Hindlimb muscle (tissue), 1 donor: ENCODE measurements around the gene S100A16. TPM values are rescaled to one million over a fixed set of nuclear protein-coding genes. Genes with fewer than 3 reads are reported as not detected.
"Not testable (repeated sequence)": the region's sequence is repeated elsewhere in the genome, so short reads cannot be mapped to it uniquely, and the experiment has no call there.

Experiments used
- DNase-seq: peaks from one replicate; pipeline ENCODE4 v3.0.0-alpha.2; 2013
- polyA plus RNA-seq: library from polyadenylated mRNA; unstranded; fragments of 120-200 nt; gene quantifications from one replicate; pipeline ENCODE4 v1.2.1, GENCODE V29; 2013; ENCODE audit not compliant: insufficient read length

Gene S100A16
- polyA plus RNA-seq, 1 donor: 54.7 TPM

GRCh38 chr1:153615406-153615805, 2.5 kb upstream of the S100A16 start:
- no peak for DNase-seq

DNA sequence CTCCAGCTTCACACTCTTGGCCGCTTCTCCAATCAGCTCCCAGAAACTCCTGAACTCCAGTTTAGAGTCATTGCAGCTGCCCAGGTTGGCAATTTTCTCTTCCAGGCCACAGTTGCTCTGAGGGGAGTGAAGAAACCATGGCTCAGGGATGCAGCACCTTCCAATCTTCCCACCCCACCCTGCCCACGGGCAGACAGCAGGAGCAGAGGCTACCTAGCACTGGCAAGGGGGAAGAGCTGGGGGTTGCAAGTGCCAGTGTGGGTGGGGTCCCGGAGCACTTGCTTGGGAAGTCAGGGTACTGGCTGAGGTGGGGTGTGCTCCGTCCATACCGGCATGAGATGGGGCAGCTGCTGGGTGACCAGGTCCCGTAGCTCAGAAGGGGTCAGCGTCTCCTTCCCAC, 2.0 kb upstream of the S100A16 start:
- DNase-seq: no peak

DNA sequence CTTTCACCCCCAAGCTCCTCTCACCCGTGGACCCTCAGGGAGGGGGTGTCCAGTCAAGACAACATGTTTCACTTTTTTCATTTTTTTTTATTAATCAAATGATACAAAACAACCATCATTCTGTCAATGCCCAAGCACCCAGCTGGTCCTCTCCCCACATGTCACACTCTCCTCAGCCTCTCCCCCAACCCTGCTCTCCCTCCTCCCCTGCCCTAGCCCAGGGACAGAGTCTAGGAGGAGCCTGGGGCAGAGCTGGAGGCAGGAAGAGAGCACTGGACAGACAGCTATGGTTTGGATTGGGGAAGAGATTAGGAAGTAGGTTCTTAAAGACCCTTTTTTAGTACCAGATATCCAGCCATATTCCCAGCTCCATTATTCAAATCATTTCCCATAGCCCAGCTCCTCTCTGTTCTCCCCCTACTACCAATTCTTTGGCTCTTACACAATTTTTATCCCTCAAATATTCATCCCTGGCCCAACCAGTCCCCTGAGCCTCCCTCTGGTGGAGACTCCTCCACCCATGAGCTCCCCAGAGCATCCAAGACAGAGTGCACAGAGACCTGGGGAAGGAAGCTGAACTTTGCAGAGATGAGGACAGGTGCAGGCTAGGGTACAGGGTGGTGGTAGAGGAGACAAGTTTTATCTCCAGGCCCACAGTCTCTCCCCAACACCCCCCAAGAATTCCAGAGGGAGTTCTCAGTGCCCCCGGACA, 1.4 kb upstream of the S100A16 start:
- no peak for DNase-seq

DNA sequence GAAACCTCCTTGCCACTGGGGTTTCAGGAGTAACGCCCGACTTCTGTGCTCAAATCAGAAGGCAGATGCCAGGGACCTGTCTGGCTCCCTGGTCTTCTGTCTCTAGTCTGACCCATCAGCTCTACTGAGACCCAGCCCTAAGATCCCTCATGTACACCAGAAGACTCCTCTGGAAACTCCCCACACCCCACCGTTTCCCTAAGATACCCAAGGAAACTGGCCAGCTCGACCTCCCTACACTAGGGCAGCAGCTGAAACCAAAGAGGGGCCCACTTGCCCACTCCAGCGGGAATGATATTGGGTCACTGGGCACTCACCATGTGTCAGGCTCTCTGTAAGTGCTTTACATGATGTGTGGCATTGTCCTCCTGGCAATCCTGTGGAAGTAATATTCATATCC, 469 bp upstream of the S100A16 start:
- DNase-seq: no peak

DNA sequence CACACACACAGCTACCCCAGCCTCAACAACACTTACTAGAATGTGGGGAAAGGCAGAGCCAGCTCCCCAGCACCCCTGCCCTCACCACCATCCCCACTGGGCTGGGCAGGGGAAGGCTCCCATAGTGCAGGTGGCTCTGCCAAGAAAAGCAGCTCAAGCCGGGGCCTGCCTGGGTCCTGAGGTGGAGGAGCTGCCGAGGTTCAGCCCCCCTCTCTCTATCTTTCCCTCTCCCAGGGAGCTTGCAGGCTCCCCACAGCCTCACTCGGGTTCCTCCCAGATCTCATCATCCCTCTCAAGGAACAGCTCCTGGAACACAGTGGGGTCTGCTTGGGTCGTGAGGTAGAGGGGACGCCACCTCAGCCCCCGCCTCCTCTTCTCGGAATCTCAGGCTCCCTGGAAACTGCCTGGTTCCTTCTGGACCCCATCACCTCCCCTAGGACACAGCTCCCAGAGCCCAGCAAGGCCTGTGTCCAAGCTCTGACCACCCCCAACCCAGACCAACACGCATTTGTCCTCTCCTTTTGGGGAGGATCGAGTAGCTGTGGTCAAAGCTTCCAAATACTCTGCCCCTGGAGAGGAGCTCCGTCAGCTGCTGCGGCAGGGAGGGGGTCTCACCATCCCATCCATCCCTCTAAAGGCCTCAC, 704 bp downstream of the S100A16 start:
- no peak for DNase-seq

GRCh38 chr1:153611356-153611755, 1.6 kb downstream of the S100A16 start:
- DNase-seq: no peak

DNA sequence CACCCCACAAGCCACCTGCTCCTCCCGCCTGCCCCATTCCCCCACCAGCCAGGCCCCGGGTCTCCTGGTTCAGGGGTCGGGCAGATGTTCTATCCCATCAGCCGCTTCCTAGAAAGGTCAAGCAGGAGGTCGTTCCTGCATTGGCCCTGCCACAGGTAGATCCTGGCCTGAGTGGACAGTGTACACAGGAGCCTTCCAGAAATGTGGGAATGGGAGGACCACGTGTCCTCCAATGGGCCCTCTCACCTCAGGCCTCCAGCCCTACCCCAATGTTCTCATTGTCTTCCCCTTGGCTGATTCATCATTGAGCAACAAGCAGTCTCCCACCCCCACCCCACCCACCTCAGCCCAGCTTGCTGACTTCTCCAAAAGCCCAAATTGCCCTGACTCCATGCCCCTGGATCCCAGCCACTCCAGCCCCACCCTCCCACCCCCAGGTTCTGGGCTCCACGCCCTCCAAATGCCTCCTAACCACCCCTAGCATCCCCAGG, 2.1 kb downstream of the S100A16 start:
- DNase-seq: no peak

DNA sequence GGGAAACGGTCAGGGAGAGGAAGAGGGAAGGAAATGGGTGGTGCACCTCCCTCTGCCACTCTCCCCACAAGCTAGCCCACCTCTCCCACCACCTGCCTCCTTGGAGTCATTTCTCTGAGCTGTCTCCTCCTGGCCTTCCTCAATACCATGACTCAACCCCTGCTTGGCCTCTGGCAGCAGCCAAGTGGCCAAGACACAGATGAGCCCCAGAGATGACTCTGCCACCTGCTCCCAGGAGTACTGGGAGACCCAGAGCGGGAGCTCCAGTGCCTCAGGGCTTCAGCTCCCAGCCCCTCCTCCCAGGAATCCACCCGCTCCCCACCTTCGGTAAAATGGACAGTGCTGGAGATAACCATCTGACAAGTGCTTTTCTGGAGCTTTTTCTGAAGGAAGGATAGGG, 2.6 kb downstream of the S100A16 start:
- DNase-seq: no peak

DNA sequence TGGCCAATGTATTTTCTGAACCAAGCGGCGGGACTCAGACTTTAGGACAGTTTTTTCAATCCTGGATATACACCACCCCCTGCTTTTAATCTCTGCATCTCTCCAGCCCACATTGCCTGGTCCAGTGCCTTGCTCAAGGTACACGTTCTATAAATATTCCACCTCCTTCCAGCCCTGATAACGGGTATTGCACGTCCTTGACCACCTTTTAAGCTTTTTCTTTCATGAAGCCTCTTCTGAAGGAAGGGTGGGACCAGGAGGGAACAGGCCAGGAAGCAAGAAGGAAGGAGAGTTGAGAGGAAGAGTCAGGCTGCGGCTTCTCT, 3.4 kb downstream of the S100A16 start:
- no peak for DNase-seq

DNA sequence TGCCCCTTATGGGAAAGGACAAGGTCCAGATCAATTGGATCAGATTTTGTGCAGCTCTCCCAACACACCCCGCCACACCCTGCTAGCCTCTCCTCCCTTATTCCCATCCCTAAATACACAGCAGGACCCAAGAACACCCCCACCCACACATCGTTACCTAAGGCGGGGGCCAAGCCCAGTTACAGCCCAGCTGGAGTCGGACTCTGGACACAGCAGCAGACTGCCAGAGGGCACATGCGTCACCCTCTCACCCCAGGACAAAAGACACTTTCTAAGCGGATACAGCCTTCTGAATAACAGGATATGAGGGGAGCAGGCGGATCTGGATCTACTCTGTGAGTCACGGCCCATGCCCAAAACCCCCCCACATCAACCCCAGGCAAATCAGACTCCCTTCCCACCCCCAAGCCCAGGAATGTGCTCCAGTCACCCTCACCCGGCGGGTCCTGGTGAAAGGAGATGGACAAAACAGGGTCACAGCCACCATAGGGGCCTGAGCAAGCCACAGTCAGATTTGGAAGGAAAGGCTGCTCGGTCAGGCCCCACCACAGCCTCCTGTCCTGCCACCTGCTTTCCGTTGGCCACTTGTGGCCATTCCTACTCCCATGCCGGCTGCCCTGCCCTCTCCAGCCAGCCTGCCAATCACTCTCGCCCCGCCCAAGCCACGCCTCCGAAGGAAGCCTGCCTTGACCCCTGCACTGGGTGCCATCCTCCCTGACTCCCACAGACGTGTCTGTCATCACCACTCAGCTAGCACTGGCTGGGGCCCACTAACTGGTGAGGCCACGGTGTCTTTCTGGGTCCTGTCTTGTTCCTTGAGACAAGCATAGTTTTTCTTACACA, 4.0 kb downstream of the S100A16 start:
- no peak for DNase-seq

- DNase-seq: no peak
Measured at GRCh38 chr1:153608089-153608682, 4.8 kb downstream of the S100A16 start.

DNA sequence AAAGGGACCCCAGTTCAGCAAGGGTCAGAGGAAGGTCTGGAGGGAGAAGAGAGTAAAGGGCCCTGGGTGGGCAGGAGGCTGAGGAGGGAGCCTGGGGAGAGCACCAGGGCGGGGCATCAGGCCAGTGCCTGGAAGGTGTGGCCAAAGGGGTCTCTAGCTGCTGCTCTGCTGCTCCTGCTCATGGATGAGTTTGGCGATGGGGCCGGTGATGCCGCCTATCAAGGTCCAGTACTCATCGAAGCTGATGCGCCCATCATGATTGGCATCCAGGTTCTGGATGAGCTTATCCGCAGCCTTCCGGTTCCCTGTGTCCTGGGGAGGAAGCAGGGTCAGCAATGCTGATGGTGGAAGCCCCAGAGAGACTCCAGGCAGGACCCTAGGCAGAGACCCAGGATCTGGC, 5.6 kb downstream of the S100A16 start:
- DNase-seq: no peak

GRCh38 chr1:153606194-153606593, 6.7 kb downstream of the S100A16 start:
- DNase-seq: no peak

DNA sequence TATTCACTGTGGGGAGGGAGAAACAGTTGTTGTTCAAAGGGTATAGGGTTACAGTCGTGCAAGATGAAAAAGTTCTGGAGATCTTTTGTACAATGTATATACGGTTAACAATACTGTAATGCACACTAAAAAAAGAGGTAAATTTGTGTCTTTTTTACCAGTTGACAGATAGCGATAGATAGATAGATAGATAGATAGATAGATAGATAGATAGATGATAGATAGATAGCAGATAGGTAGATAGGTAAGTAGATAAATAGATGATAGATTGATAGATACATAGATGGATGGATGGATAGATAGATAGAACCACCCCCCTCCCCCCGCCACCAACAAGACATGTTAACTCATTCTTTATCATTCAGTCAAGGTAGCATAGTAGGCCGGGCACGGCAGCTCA, 10.2 kb downstream of the S100A16 start:
- no peak for DNase-seq

GRCh38 chr1:153599847-153600246, 13.1 kb downstream of the S100A16 start:
- no peak for DNase-seq

GRCh38 chr1:153598309-153599172, 14.4 kb downstream of the S100A16 start:
- DNase-seq: no peak

GRCh38 chr1:153597206-153597605, 15.7 kb downstream of the S100A16 start:
- no peak for DNase-seq

DNA sequence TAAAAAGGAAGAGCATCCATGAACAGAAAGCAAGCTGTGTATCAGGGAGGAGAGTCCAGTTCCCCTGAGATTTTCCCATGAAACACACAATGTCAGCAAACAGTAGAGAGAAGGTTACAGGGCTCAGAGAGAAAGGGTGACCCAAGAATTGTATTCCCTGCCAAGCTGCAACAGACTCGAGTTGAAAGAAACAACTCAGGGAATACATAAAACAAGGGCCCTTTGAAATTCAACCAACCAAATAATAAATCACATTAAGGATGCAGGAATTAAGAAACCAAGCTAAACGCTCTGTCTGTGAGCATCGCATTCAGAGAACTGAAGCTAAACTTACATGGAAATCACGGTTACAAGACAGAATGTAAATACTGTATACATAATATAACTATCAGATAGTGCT, 20.2 kb downstream of the S100A16 start:
- DNase-seq: no peak

GRCh38 chr1:153588482-153588881, 24.5 kb downstream of the S100A16 start:
- DNase-seq: no peak

GRCh38 chr1:153588033-153588432, 24.9 kb downstream of the S100A16 start:
- not testable (repeated sequence) for DNase-seq

DNA sequence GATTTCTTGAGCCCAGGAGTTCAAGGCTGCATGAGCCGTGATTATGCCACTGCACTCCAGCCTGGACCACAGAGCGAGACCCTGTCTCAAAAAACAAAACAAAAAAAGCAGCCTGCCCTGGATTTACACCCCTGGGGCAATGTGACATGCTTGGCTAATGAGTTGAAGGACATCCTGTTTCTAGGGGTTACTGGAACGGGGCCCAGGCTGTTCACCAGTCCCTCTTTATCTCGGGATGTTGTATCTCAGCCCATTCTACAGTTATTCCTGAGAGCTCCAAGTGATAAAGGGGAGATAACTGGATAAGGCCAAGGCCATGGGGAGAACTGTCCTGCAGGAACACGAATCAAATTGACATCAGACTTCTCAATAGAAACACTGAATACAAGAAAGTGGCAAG, 25.6 kb downstream of the S100A16 start:
- DNase-seq: no peak

DNA sequence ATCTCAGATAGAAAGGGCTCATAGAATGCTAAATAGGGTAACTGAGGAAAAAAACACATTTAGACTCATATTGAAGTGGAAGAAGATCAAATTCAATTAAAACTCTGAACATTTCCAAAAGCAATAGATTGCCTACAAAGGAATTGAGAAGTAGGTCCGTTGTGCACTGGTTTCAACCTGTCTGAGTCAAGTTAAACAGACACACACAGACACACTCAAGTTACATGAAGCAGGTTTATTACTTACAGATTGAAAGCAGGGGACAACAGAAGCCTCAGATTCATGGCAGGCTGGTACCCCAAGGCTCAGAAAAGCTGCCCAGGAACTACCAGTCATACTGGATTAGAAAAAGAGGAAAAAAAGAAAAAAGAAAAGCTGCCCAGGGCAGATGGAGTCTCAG, 26.6 kb downstream of the S100A16 start:
- DNase-seq: no peak
